ENCODE data around the gene UNC13A.

UNC13A gene

DNA sequence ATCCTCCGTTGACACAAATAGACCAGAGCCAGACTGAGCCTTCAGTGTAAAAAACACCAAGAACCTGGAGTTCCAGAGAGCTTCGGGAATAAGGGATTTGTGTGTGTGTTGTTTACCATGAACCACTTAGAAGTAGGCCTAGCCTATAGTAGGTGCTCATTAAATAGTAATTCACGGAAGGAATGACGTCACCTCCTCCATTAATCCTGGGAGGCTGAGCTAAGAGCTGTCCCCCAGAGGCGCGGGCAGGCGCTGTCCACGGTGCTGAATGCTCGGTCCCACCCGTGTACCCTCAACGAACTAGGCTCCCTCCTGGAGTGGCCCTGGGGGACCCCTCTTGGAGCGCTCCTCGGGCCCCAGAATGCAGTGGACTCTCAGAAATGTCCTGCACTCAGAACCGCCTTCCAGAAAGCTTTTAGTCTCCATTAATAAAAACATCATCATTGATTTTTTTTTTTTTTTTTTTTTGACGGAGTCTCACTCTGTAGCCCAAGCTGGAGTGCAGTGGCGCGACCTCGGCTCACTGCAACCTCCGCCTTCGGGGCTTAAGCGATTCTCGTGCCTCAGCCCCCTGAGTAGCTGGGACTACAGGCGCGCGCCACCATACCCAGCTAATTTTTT, 6.5 kb downstream of the UNC13A start:
- no peak for TF ChIP-seq CTCF (conservative IDR thresholded peaks at IDR 0.05; ENCODE audit: low read depth, low read length)
- H3K4me3 ChIP-seq (ENCODE audit: low read length) = no peak overlapping the region
- DNase-seq (ENCODE audit: low read depth) = peak; percentile 21

- DNase-seq (ENCODE audit: low read depth) = peak; percentile 21
- peak overlapping the region; percentile 10 for H3K4me3 ChIP-seq (ENCODE audit: low read length)
- no peak for TF ChIP-seq CTCF (conservative IDR thresholded peaks at IDR 0.05; ENCODE audit: low read depth, low read length)
Observed at GRCh38 chr19:17680230-17680722, 7.9 kb downstream of the UNC13A start.

DNA sequence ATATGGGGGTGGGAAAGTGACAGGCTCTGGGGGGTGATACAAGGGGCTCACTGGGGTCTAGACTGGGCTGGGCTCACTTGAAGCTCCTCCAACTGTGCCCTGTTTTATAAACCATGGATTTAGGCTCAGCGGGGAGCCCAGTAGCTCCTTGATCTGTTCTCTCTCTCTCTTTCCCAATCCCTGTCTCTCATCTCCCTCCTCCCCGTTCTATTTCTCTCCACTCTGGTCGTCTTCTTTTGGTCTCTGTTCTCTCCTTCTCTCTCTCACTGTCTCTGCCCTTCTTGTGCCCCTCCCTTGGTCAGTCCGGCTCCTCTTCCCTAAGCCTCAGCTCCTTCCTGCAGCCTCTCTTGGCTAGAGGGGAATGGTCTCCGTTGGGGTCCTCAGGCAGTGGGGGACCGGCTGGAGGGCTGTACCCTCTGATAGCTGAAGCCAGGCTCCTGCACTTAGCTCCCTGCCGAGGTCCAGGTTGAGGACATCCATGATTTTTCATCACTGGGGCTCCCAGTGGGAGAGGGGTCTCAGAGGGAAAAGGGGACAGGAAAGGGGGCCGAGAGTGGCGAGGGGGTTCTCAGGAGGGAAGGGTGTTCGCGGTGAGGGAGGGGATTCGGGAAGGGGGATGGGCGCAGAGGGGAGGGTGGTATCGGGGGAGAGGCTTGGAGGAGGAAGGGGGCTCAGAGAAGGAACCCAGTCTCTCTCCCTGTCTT, 8.5 kb downstream of the UNC13A start:
- H3K4me3 ChIP-seq (ENCODE audit: low read length) = peak overlapping the region; percentile 10
- DNase-seq (ENCODE audit: low read depth) = no peak
- no peak for TF ChIP-seq CTCF (conservative IDR thresholded peaks at IDR 0.05; ENCODE audit: low read depth, low read length)

- TF ChIP-seq CTCF (conservative IDR thresholded peaks at IDR 0.05; ENCODE audit: low read depth, low read length) = no peak
- no peak overlapping the region for H3K4me3 ChIP-seq (ENCODE audit: low read length)
- DNase-seq (ENCODE audit: low read depth) = no peak
Observed at GRCh38 chr19:17678836-17679235, 9.3 kb downstream of the UNC13A start.

GRCh38 chr19:17677002-17677401, 11.2 kb downstream of the UNC13A start:
- DNase-seq (ENCODE audit: low read depth) = no peak
- peak; percentile 36 for TF ChIP-seq CTCF (conservative IDR thresholded peaks at IDR 0.05; ENCODE audit: low read depth, low read length)

DNA sequence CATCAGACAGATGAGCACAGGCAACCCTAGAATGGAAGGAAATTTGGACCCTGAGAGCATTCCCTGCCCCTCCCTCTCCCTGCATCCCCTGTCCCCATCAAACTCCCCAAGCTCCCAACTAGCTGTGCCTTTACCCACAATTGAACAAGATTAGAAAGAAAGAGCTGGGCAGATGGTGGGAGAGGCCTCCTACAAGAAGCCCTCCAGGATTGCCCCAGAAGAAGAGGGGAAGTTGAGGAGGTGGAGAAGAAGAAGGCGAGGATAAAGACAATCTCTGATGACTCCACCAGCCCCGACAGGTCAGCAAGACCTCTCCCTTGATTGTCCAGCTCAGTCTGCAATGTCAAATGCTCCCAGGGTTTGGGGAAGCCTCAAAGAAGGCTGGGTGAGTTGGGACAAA, 11.9 kb downstream of the UNC13A start:
- DNase-seq (ENCODE audit: low read depth) = no peak
- no peak overlapping the region for H3K4me3 ChIP-seq (ENCODE audit: low read length)
- no peak for TF ChIP-seq CTCF (conservative IDR thresholded peaks at IDR 0.05; ENCODE audit: low read depth, low read length)

More at GRCh38 chr19:17677002-17677401, 11.2 kb downstream of the UNC13A start:
- H3K4me3 ChIP-seq (ENCODE audit: low read length) = no peak overlapping the region

Data from retinal pigment epithelial cell (primary cell).